GM21360 (cell line): ENCODE data around the gene MPPE1.
A peak's percentile ranks its signal among the peaks of the same experiment; 100 is the strongest.
"Not testable (repeated sequence)": the region's sequence is repeated elsewhere in the genome, so short reads cannot be mapped to it uniquely, and the experiment has no call there.

ENCODE experiments used
- ATAC-seq: cut with Tn5 transposase; IDR thresholded peaks from one replicate; pipeline ENCODE4 v1.9.1; 2021; ENCODE audit warnings: mild to moderate bottlenecking, moderate library complexity; ENCODE audit not compliant: unreplicated experiment

MPPE1 gene, protein sequence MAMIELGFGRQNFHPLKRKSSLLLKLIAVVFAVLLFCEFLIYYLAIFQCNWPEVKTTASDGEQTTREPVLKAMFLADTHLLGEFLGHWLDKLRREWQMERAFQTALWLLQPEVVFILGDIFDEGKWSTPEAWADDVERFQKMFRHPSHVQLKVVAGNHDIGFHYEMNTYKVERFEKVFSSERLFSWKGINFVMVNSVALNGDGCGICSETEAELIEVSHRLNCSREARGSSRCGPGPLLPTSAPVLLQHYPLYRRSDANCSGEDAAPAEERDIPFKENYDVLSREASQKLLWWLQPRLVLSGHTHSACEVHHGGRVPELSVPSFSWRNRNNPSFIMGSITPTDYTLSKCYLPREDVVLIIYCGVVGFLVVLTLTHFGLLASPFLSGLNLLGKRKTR

GRCh38 chr18:11908182-11909060 lies at the start of gene MPPE1:
Gene MPPE1, minus strand, starts transcription at chr18:11908317. Its CDS starts 11,053 bp downstream, at chr18:11897264.
- ATAC-seq = peak; percentile 86

DNA sequence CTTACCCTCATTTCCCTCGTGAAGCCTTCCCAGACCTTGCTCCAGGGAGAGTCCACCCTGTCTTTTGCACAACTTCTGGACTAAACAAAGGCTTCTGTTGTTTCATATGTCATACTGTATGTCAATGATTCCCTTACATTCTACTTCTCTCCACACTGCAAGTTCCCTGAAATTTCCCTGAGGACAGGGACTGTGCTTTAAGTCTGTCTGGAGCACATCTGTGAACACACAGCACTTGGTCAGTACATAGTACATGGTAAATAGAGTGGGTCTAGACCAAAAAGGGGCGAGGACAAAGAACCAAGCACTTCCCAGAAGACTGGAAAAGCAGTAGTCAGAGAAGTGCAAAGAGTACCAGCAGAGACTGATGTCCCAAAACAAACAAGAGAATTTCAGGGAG lies 49.5 kb upstream of the MPPE1 start:
- no peak for ATAC-seq

DNA sequence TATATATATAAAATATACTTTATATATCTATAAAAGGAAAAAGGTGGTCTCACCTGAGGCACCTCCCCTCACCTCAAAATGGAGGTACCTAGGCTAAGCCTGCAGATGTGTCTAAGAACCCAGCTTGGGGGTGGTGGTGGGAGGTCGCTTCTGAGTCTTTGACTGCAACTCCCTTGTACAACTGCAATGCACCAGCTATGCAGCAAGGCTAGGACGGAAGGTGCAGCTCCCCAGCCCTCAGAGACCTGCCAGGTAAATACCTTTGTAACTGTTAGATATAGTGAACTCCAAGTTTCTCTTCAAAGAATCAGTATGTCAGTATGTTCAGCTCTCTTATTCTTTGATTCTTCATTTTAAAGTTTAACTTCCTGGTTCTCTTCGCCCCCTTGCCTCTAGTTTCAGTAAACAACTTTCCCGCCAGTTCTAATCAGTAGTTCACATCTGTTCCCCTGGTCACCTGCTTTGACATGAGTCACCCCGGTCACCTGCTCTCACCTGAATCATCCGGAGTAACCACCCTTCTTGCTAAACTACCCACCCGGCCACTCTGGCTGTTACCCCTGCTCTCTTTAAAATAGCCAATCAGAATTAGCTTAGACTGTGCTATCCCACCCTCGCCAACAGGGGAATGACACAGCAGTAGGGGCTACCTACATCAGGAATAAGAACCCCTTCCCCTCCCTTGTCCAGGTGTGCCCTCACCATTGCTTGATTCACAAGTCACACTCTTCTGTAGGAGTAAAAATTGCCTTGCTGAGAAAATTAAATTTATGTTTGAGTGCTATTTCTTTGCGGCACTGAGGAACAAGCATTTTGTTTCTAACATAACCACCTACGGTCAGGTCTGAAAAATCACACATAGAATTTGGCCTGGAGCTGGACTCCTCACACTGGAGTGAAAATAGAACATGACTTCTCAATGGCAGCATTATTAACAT lies 48.5 kb upstream of the MPPE1 start:
- ATAC-seq = no peak

- ATAC-seq = no peak
These were observed 47.3 kb upstream of the MPPE1 start for GRCh38 chr18:11955239-11956029.

DNA sequence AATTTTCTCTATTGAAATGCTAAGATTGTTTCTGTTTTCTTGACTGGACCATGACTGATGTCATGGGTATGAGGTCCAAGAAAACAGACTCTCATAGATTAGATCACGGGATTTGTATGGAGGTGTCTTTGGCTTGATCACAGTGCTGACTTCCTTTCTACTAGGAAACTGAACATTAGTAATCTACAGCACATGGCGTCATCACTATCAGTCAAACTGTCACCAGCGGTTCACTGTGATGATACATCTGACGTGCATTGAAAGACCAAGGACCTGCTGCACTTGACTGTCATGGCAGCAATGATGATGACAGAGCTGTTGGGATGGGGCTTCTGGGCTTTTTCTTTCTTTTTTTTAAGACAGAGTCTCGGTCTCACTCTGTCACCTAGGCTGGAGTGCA lies 45.0 kb upstream of the MPPE1 start:
- no peak for ATAC-seq

DNA sequence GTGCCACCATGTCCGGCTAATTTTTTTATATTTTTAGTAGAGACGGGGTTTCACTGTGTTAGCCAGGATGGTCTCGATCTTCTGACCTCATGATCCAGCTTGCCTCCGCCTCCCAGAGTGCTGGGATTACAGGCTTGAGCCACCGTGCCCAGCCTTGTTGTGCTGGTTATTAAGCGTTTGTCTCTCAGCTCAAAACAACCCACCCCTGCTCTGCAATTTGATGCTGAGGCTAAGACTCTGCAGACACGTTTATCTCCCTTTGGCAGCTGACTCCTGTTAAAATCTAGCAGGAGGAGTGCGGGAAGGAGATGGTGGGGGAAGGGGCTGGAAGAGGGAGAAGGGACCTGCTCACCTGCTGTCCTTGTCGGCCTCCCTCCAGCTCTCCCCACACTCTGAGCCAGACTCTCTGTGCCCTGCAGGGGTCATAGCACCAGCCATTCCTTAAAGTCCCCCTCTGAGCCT lies 43.3 kb upstream of the MPPE1 start:
- no peak for ATAC-seq

- ATAC-seq = no peak
These were observed 42.7 kb upstream of the MPPE1 start for GRCh38 chr18:11950824-11951223.

DNA sequence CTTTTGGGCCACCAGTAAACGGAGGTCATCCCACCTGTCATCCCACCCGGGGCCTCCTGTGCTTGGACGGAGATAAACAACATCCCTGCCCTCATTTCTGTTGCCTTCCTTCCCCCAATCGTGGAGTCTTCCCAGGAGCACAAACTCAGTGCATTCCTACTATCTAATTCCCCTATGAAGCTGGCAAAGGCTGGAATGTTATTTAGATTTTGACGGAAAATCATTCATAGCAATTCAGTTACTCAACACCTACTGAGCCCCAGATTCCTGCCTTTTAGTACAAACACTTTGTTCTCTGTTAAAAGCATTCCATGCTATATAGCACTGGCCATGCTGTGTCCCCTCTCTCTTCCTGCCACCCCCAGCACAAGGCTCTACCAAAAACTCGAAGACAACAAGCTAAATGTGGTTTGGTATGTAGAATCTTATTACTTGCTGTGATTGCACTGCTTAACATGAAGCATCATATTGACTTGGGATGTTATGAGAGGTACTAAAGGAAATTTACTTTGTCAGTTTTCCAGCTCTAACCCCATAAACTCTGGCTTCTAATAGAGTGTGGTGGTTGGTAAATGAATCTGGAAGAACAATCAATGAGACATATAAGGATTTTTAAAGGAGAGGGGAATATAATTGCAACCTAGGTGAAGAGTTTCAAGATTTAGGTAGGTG lies 40.9 kb upstream of the MPPE1 start:
- no peak for ATAC-seq

GRCh38 chr18:11947214-11948191 lies 39.4 kb upstream of the MPPE1 start:
- peak; percentile 71 for ATAC-seq

DNA sequence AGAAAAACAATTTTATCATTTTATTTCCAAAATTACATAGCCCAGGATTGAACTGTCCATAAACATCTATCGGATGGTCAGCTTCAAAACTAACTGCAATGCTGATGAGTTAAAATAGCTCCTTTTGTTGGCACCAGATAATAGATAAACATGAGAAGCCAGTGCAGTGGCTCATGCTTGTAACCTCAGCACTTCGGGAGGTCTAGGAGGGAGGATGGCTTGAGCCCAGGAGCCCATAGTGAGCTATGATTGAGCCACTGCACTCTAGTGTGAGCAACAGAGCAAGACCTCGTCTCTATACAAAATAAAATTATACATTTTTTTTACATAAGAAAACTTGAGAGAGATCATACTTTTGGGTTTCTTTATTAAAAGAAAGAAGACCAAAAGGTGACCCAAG lies 38.6 kb upstream of the MPPE1 start:
- ATAC-seq = no peak

- ATAC-seq = not testable (repeated sequence)
These were observed 37.9 kb upstream of the MPPE1 start for GRCh38 chr18:11945834-11946659.

DNA sequence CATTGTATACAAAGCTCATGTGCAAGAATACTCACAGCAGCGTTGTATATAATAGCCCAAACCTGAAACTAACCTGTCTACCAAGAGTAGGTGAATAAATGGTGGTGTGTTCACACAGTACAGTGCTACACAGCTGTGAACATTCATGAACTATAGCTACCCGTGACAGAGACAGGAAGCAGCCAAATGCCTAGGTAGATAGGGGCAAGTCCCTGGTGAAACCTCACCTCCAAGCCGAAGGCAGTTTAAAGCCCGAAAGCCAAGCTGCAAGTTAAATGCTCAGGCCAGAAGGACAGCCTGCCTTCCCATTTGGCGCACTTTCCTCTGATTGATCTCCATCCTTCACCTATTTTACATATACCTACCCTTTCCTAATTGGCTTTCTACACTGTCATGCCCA lies 36.7 kb upstream of the MPPE1 start:
- no peak for ATAC-seq

GRCh38 chr18:11944252-11944651 lies 36.1 kb upstream of the MPPE1 start:
- no peak for ATAC-seq

DNA sequence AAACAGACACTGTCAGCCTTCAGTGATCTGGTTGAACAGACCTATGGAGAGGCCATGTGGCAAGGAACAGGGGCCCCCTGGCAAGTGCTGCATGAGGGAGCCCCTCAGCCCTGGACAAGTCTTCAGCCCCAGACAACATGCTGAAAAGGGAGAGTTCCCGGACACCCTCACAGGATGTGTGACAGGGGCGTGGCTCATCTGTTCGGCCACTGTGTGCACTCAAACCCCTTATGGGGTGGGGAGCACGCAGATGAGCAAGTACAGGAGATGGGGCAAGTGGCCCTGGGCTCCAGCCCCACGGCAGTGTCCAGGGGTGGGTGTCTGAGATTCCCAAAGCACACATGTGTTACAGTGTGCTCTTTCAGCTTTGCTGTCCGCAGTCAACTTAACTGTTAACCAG lies 35.4 kb upstream of the MPPE1 start:
- no peak for ATAC-seq

GRCh38 chr18:11940956-11941355 lies 32.8 kb upstream of the MPPE1 start:
- ATAC-seq = no peak

DNA sequence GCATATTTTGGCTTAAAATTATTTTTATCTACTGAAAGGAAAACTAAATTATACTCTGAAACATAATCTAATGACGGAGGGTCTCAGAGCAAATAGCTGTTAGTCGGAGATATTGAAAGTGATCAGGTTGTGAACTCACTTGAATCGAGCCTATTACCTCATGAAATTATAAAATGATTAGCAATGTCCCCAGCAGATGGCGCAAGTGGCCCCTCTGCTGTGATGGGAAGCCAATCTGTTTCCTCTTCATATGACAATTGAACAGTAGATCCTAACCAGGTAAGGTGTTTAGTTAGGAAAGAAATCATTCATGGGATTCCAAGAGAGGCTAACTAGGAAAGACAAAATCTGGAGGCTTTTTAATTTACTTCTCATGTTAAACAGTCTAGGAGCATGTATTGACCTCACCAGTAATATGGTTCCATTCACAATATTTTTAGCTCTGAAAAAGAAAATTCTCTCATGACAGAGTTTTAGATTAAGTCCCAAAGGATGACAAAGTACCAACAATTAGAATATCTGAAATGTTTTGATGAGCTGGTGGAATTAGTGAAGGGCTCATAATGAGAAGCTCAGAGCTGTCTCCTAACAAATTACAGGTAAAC lies 29.9 kb upstream of the MPPE1 start:
- no peak for ATAC-seq

- no peak for ATAC-seq
These were observed 24.3 kb upstream of the MPPE1 start for GRCh38 chr18:11932393-11932792.
